B cell (primary cell): Measurements from ENCODE around the gene PHACTR3. TPM values are rescaled to one million over a fixed set of nuclear protein-coding genes. Genes with fewer than 3 reads are reported as not detected.

Experiments
- ATAC-seq: fragments of 200-7000 bp; cut with Tn5 transposase; one replicate; pipeline ENCODE4 v1.10.0; 2021; ENCODE audit warnings: low read depth, mild to moderate bottlenecking, moderate number of reproducible peaks, moderate library complexity
- CTCF ChIA-PET: fragments of 350-600 bp; sonication (Branson Sonifier 250); formaldehyde crosslinking; loops from one replicate; lab custom pipeline; 2021; ENCODE audit warnings: antibody characterized with exemption, inconsistent platforms; lab: Charles Lee
- POLR2A ChIA-PET: fragments of 350-600 bp; sonication (Branson Sonifier 250); formaldehyde crosslinking; loops from one replicate; lab custom pipeline; 2021; ENCODE audit warnings: antibody characterized with exemption; lab: Charles Lee
- DNase-seq: peaks from one replicate; pipeline ENCODE4 v3.0.0; 2013
- H2AFZ ChIP-seq: 2 replicates; pipeline ENCODE4 v1.6.1; 2012; ENCODE audit warnings: mild to moderate bottlenecking, low read depth, low read length; ENCODE audit not compliant: insufficient read depth, poor library complexity, severe bottlenecking
- H3K27ac ChIP-seq, 2 donors: 1 replicate in 1 of 2; 2 replicates in 1 of 2; pipeline ENCODE4 v1.5.1; 2012 to 2013; ENCODE audit warnings: low read length in 2 of 2, mild to moderate bottlenecking in 2 of 2, moderate library complexity in 1 of 2
- H3K27me3 ChIP-seq, 4 experiments: fragments of 200-600 bp in 1 of 4; sonication (generic) in 1 of 4; replicated peaks in 1 of 4; 1 replicate in 2 of 4; 2 replicates in 2 of 4; pipeline versions ENCODE4 v1.6.1 to v1.7.0; 2013 to 2016; ENCODE audit warnings: low read length in 3 of 4, mild to moderate bottlenecking in 2 of 4, mixed read lengths in 1 of 4, moderate library complexity in 1 of 4; ENCODE audit not compliant: insufficient read depth in 4 of 4, control insufficient read depth in 3 of 4; ENCODE audit errors: control extremely low read depth in 1 of 4
- H3K36me3 ChIP-seq, 2 experiments: replicated peaks in 1 of 2; 1 replicate in 1 of 2; 2 replicates in 1 of 2; pipeline versions ENCODE4 v1.6.1 to v1.7.1; 2013; ENCODE audit warnings: low read length in 1 of 2; ENCODE audit not compliant: insufficient read depth in 2 of 2, control insufficient read depth in 1 of 2; ENCODE audit errors: control extremely low read depth in 1 of 2, extremely low read depth in 1 of 2
- H3K4me1 ChIP-seq, 2 donors: fragments of 200-600 bp in 1 of 2; sonication (generic) in 1 of 2; 1 replicate in 1 of 2; 2 replicates in 1 of 2; pipeline versions ENCODE4 v1.5.1 to v1.6.1; 2013 to 2017; ENCODE audit warnings: low read length in 2 of 2; ENCODE audit not compliant: control insufficient read depth in 2 of 2, insufficient read depth in 2 of 2
- H3K4me2 ChIP-seq: replicated peaks from 2 replicates; pipeline ENCODE3; 2012; ENCODE audit warnings: mild to moderate bottlenecking, low read depth, low read length; ENCODE audit not compliant: poor library complexity, severe bottlenecking
- H3K4me3 ChIP-seq, 5 experiments: fragments of 200-600 bp in 1 of 5; sonication (generic) in 1 of 5; 1 replicate in 3 of 5; 2 replicates in 2 of 5; pipeline versions ENCODE4 v1.5.1 to v1.7.0; 2011 to 2016; ENCODE audit warnings: low read length in 4 of 5, mild to moderate bottlenecking in 4 of 5, low read depth in 2 of 5, control low read depth in 1 of 5, moderate library complexity in 1 of 5; ENCODE audit not compliant: insufficient read depth in 1 of 5; ENCODE audit errors: control extremely low read depth in 1 of 5, extremely low read depth in 1 of 5
- H3K79me2 ChIP-seq: fragments of 200-600 bp; sonication (generic); one replicate; pipeline ENCODE4 v1.6.0; 2016; ENCODE audit warnings: low read length; ENCODE audit not compliant: control insufficient read depth, insufficient read depth
- H3K9ac ChIP-seq: fragments of 200-600 bp; sonication (generic); 2 replicates; pipeline ENCODE4 v1.6.1; 2017; ENCODE audit warnings: mild to moderate bottlenecking, low read length, moderate library complexity
- H3K9me3 ChIP-seq, 3 donors: one replicate each; pipeline versions ENCODE4 v1.6.1 to v1.7.1; 2013; ENCODE audit warnings: low read length in 2 of 3; ENCODE audit not compliant: control insufficient read depth in 2 of 3, insufficient read depth in 1 of 3; ENCODE audit errors: control extremely low read depth in 1 of 3
- H4K20me1 ChIP-seq: 2 replicates; pipeline ENCODE4 v1.6.0; 2012; ENCODE audit warnings: mild to moderate bottlenecking, low read length; ENCODE audit not compliant: insufficient read depth, control insufficient read depth, poor library complexity, severe bottlenecking
- H3K27ac Mint-ChIP-seq: one replicate; pipeline ENCODE4 v1.8.0; 2021; ENCODE audit warnings: mixed read lengths
- H3K27me3 Mint-ChIP-seq: one replicate; pipeline ENCODE4 v1.8.0; 2021; ENCODE audit warnings: mixed read lengths
- H3K4me1 Mint-ChIP-seq: one replicate; pipeline ENCODE4 v1.8.0; 2021; ENCODE audit warnings: mixed read lengths
- H3K4me3 Mint-ChIP-seq: one replicate; pipeline ENCODE4 v1.8.0; 2021; ENCODE audit warnings: mixed read lengths
- H3K9me3 Mint-ChIP-seq: one replicate; pipeline ENCODE4 v1.8.0; 2022; ENCODE audit warnings: mixed read lengths; ENCODE audit not compliant: insufficient read depth
- EZH2 ChIP-seq: IDR thresholded peaks from 2 replicates; pipeline ENCODE4 v1.6.1; 2012; ENCODE audit warnings: borderline replicate concordance, low read depth, mild to moderate bottlenecking, moderate library complexity, low read length; ENCODE audit not compliant: insufficient read depth, poor library complexity, severe bottlenecking
- WGBS: methylation state at CpG from one replicate; pipeline ENCODE4 v1.1.5; 2013; ENCODE audit warnings: missing lambda C conversion rate; ENCODE audit not compliant: insufficient coverage; 5-methylcytosine and 5-hydroxymethylcytosine counted together
- intact Hi-C: fragments of 100-400 bp; cut with micrococcal nuclease; formaldehyde crosslinking; loops from one replicate; pipeline ENCODE4 v1.10.0; 2022
- polyA plus RNA-seq: library from polyadenylated mRNA; depleted of rRNA; stranded (reverse); fragments of >200 nt; gene quantifications from 2 replicates; pipeline ENCODE4 v1.2.3, GENCODE V29; 2012
- total RNA-seq, 2 donors: library from RNA; stranded (reverse); fragments of 120-200 nt in 1 of 2; gene quantifications; 1 replicate in 1 of 2; 2 replicates in 1 of 2; pipeline versions ENCODE4 v1.2.3 to v1.2.4, GENCODE V29; 2013 to 2022
- TF ChIP-seq, protein P1 (sequence below): fragments of 200-600 bp; IDR thresholded peaks from one replicate; pipeline ENCODE4 v1.8.0; 2022; ENCODE audit warnings: antibody characterized with exemption, mild to moderate bottlenecking

Gene PHACTR3
- total and polyA plus RNA-seq, 2 donors (not counting 1 experiment from before 2014, with no cell fraction given), result not detected

DNA sequence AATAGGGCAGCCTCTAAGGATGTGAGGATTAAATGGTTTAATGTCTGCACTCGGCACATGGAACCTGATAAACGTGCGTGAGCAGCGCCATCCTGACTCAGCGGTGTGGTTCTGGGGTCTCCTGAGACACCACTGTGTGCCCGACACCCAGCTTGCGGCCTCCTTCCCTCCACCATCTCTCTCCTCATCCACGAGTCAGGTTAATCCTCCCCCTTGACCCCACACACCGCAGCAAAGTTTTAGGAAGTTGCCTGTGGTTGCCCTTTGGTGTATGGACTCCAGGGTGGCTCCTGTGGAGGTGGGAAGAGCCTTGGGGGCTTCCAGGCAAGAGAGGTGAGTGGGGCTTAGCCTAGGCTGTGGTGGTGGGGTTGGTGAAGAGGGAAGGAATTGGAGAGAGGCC is 68.2 kb downstream of the PHACTR3 start:
- Mint-ChIP-seq H3K9me3 (no peaks in the 10 kb centered on the region), H3K27me3 (no peaks in the 10 kb centered on the region), H3K4me3 (no peak overlapping the region), H3K27ac (no peak overlapping the region), H3K4me1 (no peaks in the 10 kb centered on the region)
- DNase-seq, result no peak
- WGBS, result 82% methylated on average over 6 of the region's 9 CpGs
- no peak overlapping the region for H3K9ac ChIP-seq
- POLR2A ChIA-PET, result no interaction called here
- CTCF ChIA-PET, result no interaction called here
- H3K9me3 ChIP-seq, result peaks cover 0 to 4% (median 0%) of the 10 kb centered on the region in 3 donors
- intact Hi-C loops, result no loop called here
- no peaks in the 10 kb centered on the region for H3K79me2 ChIP-seq
- no peaks in the 10 kb centered on the region for H3K27me3 ChIP-seq
- H3K36me3 ChIP-seq, result no peaks in the 10 kb centered on the region
- H3K4me3 ChIP-seq, result no peak overlapping the region
- TF ChIP-seq EZH2, result no peak
- TF ChIP-seq, protein P1, sequence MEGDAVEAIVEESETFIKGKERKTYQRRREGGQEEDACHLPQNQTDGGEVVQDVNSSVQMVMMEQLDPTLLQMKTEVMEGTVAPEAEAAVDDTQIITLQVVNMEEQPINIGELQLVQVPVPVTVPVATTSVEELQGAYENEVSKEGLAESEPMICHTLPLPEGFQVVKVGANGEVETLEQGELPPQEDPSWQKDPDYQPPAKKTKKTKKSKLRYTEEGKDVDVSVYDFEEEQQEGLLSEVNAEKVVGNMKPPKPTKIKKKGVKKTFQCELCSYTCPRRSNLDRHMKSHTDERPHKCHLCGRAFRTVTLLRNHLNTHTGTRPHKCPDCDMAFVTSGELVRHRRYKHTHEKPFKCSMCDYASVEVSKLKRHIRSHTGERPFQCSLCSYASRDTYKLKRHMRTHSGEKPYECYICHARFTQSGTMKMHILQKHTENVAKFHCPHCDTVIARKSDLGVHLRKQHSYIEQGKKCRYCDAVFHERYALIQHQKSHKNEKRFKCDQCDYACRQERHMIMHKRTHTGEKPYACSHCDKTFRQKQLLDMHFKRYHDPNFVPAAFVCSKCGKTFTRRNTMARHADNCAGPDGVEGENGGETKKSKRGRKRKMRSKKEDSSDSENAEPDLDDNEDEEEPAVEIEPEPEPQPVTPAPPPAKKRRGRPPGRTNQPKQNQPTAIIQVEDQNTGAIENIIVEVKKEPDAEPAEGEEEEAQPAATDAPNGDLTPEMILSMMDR, result no peak
- no peak overlapping the region for H2AFZ ChIP-seq
- H3K4me1 ChIP-seq, result no peaks in the 10 kb centered on the region
- no peak for ATAC-seq
- H4K20me1 ChIP-seq, result no peaks in the 10 kb centered on the region
- H3K4me2 ChIP-seq, result no peak overlapping the region
- H3K27ac ChIP-seq, result no peak overlapping the region

DNA sequence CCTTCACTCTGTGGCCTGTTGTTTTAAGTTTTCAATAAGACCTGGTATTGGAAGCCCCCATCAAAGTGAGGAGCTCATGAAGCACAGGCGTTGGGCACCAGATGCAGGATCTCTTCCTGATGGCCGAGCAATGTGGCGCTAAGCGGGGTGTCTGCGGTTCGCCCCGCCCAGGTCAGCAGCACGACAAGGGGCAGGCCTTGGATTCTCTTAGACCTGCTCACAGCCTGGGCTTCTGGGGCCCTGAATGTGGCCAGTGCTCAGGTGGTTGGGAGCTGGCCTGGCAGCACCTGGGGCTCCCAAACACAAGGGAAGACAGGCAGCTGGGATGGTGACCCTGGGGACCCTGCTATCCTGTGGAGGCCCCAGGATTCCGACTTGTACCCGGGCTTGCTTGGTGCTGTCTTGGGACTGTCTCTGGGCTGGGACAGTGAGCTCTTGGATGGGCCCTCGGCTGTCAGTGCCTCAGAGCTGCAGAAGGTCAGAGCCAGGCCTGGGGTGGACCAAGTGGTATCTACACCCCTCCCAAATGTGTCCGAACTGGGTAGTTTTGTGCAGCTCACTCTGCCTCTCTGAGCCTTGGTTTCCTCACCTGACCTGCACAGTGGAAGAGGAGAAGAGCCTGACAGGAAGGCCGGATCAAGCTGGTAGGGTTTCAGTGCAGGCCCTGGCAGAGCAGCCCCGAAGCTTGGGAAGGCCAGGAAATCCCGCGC is 69.1 kb downstream of the PHACTR3 start:
- intact Hi-C loops, result no loop called here
- Histone ChIP-seq H3K4me1 (no peaks in the 10 kb centered on the region), H2AFZ (no peak overlapping the region), H3K9me3 (peaks cover 0 to 4% (median 0%) of the 10 kb centered on the region in 3 donors), H3K27ac (no peak overlapping the region), H3K27me3 (no peaks in the 10 kb centered on the region), H3K9ac (no peak overlapping the region), H3K4me2 (no peak overlapping the region), H3K36me3 (no peaks in the 10 kb centered on the region), H3K4me3 (no peak overlapping the region), H3K79me2 (no peaks in the 10 kb centered on the region), H4K20me1 (no peaks in the 10 kb centered on the region)
- no peak for TF ChIP-seq EZH2
- TF ChIP-seq, protein P1, result no peak
- ChIA-PET POLR2A (no interaction called here), CTCF (no interaction called here)
- no peaks in the 10 kb centered on the region for H3K4me1 Mint-ChIP-seq
- no peak for DNase-seq
- H3K9me3 Mint-ChIP-seq, result no peaks in the 10 kb centered on the region
- H3K27me3 Mint-ChIP-seq, result no peaks in the 10 kb centered on the region
- no peak overlapping the region for H3K27ac Mint-ChIP-seq
- no peak overlapping the region for H3K4me3 Mint-ChIP-seq
- no peak for ATAC-seq
- WGBS, result 88% methylated on average over 16 of the region's 16 CpGs
